A673 (cell line): Measurements from ENCODE around the gene MRTFA. TPM values are rescaled to one million over a fixed set of nuclear protein-coding genes. Genes with fewer than 3 reads are reported as not detected.
"Not testable (repeated sequence)": the region's sequence is repeated elsewhere in the genome, so short reads cannot be mapped to it uniquely, and the experiment has no call there.

Experiments used
- BruUV-seq: library from RNA; stranded (reverse); fragments of 400-500 nt; replicated peaks from 2 replicates; lab custom pipeline; 2021; lab: Mats Ljungman, UMichigan
- CTCF ChIA-PET: fragments of 300-600 bp; sonication (Branson Sonifier 250); formaldehyde crosslinking; loops from one replicate; lab custom pipeline; 2022; ENCODE audit warnings: antibody characterized with exemption; lab: Charles Lee
- POLR2A ChIA-PET: fragments of 300-600 bp; sonication (Branson Sonifier 250); formaldehyde crosslinking; loops from one replicate; lab custom pipeline; 2022; ENCODE audit warnings: antibody characterized with exemption; ENCODE audit not compliant: low non-redundant PET; lab: Charles Lee
- DNase-seq: peaks from one replicate; pipeline ENCODE4 v3.0.0-alpha.2; 2015; ENCODE audit warnings: low spot score
- H3K27ac ChIP-seq: fragments of 200-600 bp; sonication (generic); 2 replicates; pipeline ENCODE4 v1.5.1; 2016; ENCODE audit warnings: mixed run types, low read depth, mild to moderate bottlenecking, mixed read lengths, antibody characterized with exemption, low read length; ENCODE audit not compliant: poor library complexity, severe bottlenecking
- H3K27me3 ChIP-seq: fragments of 200-600 bp; sonication (generic); replicated peaks from 2 replicates; pipeline ENCODE4 v1.6.1; 2017; ENCODE audit warnings: mixed run types, low read depth, mild to moderate bottlenecking, mixed read lengths, antibody characterized with exemption, low read length; ENCODE audit not compliant: insufficient read depth, poor library complexity
- H3K36me3 ChIP-seq: fragments of 200-600 bp; sonication (generic); 2 replicates; pipeline ENCODE4 v1.6.1; 2016; ENCODE audit warnings: mixed run types, mild to moderate bottlenecking, mixed read lengths, antibody characterized with exemption, low read length; ENCODE audit not compliant: insufficient read depth, poor library complexity, severe bottlenecking
- H3K4me1 ChIP-seq: fragments of 200-600 bp; sonication (generic); 2 replicates; pipeline ENCODE4 v1.6.1; 2017; ENCODE audit warnings: mixed run types, mild to moderate bottlenecking, mixed read lengths, antibody characterized with exemption, low read length; ENCODE audit not compliant: insufficient read depth, poor library complexity, severe bottlenecking
- H3K4me3 ChIP-seq: fragments of 200-600 bp; sonication (generic); 2 replicates; pipeline ENCODE4 v1.5.1; 2016; ENCODE audit warnings: low read depth, mixed run types, mild to moderate bottlenecking, mixed read lengths, low read length; ENCODE audit not compliant: poor library complexity, severe bottlenecking
- H3K9me3 ChIP-seq: fragments of 200-600 bp; sonication (generic); 2 replicates; pipeline ENCODE4 v1.6.1; 2016; ENCODE audit warnings: mixed run types, low read depth, mild to moderate bottlenecking, mixed read lengths, antibody characterized with exemption, low read length; ENCODE audit not compliant: poor library complexity, severe bottlenecking
- EZH2 ChIP-seq: fragments of 200-600 bp; sonication (generic); IDR thresholded peaks from 2 replicates; pipeline ENCODE4 v1.6.1; 2017; ENCODE audit warnings: borderline replicate concordance, low read depth, mild to moderate bottlenecking, mixed read lengths, antibody characterized with exemption, low read length; ENCODE audit not compliant: poor library complexity, severe bottlenecking
- intact Hi-C: fragments of 100-400 bp; cut with micrococcal nuclease; formaldehyde crosslinking; loops from one replicate; pipeline ENCODE4 v1.10.0; 2022; ENCODE audit not compliant: unreplicated experiment
- total RNA-seq: library from RNA; stranded (reverse); gene quantifications from 2 replicates; pipeline ENCODE4 v1.2.3, GENCODE V29; 2021
- TF ChIP-seq, protein P1 (sequence below): fragments of 300-800, 200-600 bp; sonication (generic); conservative IDR thresholded peaks from 2 replicates; pipeline ENCODE4 v1.5.1; 2017; ENCODE audit warnings: low read depth, mild to moderate bottlenecking, antibody characterized with exemption, low read length, moderate library complexity, mixed read lengths

The MRTFA gene
- total RNA-seq, 1 experiment from 2014 or later: 35.8 TPM

DNA sequence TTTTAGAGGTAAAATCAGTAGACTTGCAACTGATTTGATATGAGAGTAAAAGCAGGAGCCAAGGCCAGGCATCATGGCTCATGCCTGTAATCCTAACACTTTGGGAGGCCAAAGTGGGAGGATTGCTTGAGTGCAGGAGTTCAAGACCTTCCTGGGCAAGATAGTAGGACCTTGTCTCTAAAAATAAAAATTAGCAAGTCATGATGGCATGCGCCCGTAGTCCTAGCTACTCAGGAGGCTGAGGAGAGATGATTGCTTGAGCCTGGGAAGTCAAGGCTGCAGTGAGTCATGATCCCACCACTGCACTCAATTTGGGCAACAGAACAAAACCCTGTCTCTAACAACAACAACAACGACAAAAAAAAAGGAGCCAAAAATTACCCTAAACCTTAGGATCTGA is 252.6 kb downstream of the MRTFA start:
- Histone ChIP-seq H3K36me3 (no peaks in the 10 kb centered on the region), H3K9me3 (no peaks in the 10 kb centered on the region), H3K4me1 (peaks cover 20% of the 10 kb centered on the region), H3K27me3 (no peaks in the 10 kb centered on the region), H3K27ac (no peak overlapping the region), H3K4me3 (no peak overlapping the region)
- no peak for DNase-seq
- no TSS peak for BruUV-seq
- POLR2A ChIA-PET: no interaction called here
- intact Hi-C loops: no loop called here
- CTCF ChIA-PET: no interaction called here
- TF ChIP-seq EZH2: no peak
- TF ChIP-seq, protein P1, sequence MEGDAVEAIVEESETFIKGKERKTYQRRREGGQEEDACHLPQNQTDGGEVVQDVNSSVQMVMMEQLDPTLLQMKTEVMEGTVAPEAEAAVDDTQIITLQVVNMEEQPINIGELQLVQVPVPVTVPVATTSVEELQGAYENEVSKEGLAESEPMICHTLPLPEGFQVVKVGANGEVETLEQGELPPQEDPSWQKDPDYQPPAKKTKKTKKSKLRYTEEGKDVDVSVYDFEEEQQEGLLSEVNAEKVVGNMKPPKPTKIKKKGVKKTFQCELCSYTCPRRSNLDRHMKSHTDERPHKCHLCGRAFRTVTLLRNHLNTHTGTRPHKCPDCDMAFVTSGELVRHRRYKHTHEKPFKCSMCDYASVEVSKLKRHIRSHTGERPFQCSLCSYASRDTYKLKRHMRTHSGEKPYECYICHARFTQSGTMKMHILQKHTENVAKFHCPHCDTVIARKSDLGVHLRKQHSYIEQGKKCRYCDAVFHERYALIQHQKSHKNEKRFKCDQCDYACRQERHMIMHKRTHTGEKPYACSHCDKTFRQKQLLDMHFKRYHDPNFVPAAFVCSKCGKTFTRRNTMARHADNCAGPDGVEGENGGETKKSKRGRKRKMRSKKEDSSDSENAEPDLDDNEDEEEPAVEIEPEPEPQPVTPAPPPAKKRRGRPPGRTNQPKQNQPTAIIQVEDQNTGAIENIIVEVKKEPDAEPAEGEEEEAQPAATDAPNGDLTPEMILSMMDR: no peak

DNA sequence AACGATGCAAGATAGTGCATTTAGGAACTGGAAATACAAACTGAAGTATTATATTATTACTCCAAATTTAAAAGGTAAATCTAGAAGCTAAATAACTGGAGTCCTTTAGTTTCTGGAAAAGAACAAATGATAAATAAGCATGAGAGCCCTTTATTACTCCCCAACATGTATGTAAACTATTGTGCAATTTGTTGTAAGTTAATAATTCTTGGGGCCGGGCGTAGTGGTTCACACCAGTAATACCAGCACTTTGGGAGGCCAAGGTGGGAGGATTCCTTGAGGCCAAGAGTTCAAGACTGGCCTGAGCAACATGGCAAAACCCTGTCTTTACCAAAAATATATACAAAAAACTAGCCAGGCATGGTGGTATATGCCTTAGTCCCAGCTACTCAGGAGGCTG is 255.1 kb downstream of the MRTFA start:
- Histone ChIP-seq H3K27me3 (no peaks in the 10 kb centered on the region), H3K36me3 (no peaks in the 10 kb centered on the region), H3K4me3 (no peak overlapping the region), H3K4me1 (peaks cover 20% of the 10 kb centered on the region), H3K27ac (no peak overlapping the region), H3K9me3 (no peaks in the 10 kb centered on the region)
- POLR2A ChIA-PET: no interaction called here
- no peak for DNase-seq
- intact Hi-C loops: no loop called here
- no TSS peak for BruUV-seq
- CTCF ChIA-PET: no interaction called here
- TF ChIP-seq, protein P1: no peak
- no peak for TF ChIP-seq EZH2

DNA sequence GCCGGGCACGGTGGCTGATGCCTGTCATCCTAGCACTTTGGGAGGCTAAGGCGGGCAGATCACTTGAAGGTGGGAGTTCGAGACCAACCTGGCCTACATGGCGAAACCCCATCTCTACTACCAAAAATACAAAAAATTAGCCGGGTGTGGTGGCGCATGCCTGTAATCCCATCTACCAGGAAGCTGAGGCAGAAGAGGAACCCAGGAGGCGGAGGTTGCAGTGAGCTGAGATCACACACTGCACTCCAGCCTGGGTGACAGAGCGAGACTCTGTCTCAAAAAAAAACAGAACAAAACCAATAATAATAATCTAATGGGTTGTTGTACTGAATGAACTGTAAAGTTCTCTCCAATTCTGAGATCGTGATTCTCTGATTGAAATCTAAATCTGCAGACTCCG is 258.1 kb downstream of the MRTFA start:
- POLR2A ChIA-PET, H3K9me3 ChIP-seq, H3K27ac ChIP-seq, H3K27me3 ChIP-seq, DNase-seq, CTCF ChIA-PET, H3K4me1 ChIP-seq, H3K36me3 ChIP-seq, BruUV-seq, intact Hi-C loops, H3K4me3 ChIP-seq: not testable (repeated sequence)

DNA sequence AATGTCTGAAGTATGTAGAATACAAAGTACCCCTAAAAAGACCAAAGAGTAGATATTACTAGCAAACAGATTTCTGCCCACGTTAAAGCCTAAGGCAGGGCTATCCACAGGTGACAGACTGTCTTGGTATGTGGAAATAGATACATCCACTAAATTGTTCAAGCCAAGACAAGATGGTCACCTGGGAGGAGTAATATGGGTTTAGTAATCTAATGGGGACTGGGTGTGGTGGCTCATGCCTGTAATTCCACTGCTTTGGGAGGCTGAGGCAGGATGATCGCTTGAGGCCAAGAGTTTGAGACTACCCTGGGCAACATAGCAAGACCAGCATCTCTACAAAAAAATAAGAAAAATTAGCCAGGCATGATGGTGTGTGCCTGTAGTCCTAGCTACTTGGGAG is 258.6 kb downstream of the MRTFA start:
- BruUV-seq: no TSS peak
- ChIA-PET CTCF (no interaction called here), POLR2A (interaction anchor here (0.6 kb wide), 1 partner anchor 523 kb away, joined by 5 read pairs; no protein-coding TSS in a partner anchor)
- TF ChIP-seq, protein P1: no peak
- no peak for TF ChIP-seq EZH2
- no peak for DNase-seq
- intact Hi-C loops: no loop called here
- Histone ChIP-seq H3K27me3 (no peaks in the 10 kb centered on the region), H3K27ac (no peak overlapping the region), H3K4me1 (peaks cover 4% of the 10 kb centered on the region), H3K4me3 (no peak overlapping the region), H3K9me3 (no peaks in the 10 kb centered on the region), H3K36me3 (no peaks in the 10 kb centered on the region)
